Astrocyte (in vitro differentiated cells and primary cell): ENCODE results near the gene RECK. TPM values are rescaled to one million over a fixed set of nuclear protein-coding genes. Genes with fewer than 3 reads are reported as not detected.

Experiments used
- DNase-seq: peaks from one replicate; pipeline ENCODE4 v3.0.0-alpha.2; 2010; ENCODE audit warnings: low read depth
- FAIRE-seq: peaks from 2 replicates; lab custom pipeline; 2011; peaks lifted over from hg19 to GRCh38; lab: Jason Lieb, UNC
- H2AFZ ChIP-seq: 2 replicates; pipeline ENCODE4 v1.6.0; 2012; ENCODE audit warnings: low read depth, low read length, inconsistent platforms
- H3K27ac ChIP-seq: 2 replicates; pipeline ENCODE4 v1.5.1; 2011; ENCODE audit warnings: low read depth, low read length, inconsistent platforms
- H3K27me3 ChIP-seq: 2 replicates; pipeline ENCODE4 v1.6.0; 2011; ENCODE audit warnings: low read length, inconsistent platforms; ENCODE audit not compliant: insufficient read depth
- H3K36me3 ChIP-seq: 2 replicates; pipeline ENCODE4 v1.5.1; 2011; ENCODE audit warnings: low read length, inconsistent platforms; ENCODE audit not compliant: insufficient read depth
- H3K4me1 ChIP-seq: 2 replicates; pipeline ENCODE4 v1.5.1; 2011; ENCODE audit warnings: low read length, inconsistent platforms; ENCODE audit not compliant: insufficient read depth
- H3K4me2 ChIP-seq: 2 replicates; pipeline ENCODE4 v1.6.0; 2012; ENCODE audit warnings: low read length, inconsistent platforms
- H3K4me3 ChIP-seq: 2 replicates; pipeline ENCODE4 v1.5.1; 2011; ENCODE audit warnings: low read depth, mild to moderate bottlenecking, low read length, inconsistent platforms; ENCODE audit not compliant: insufficient read depth
- H3K79me2 ChIP-seq: 2 replicates; pipeline ENCODE4 v1.6.0; 2012; ENCODE audit warnings: mild to moderate bottlenecking, low read length, inconsistent platforms; ENCODE audit not compliant: insufficient read depth
- H3K9ac ChIP-seq: 2 replicates; pipeline ENCODE4 v1.6.0; 2012; ENCODE audit warnings: mild to moderate bottlenecking, low read length, inconsistent platforms
- H3K9me3 ChIP-seq: 2 replicates; pipeline ENCODE4 v1.5.1; 2012; ENCODE audit warnings: low read depth, mild to moderate bottlenecking, low read length, inconsistent platforms; ENCODE audit not compliant: insufficient read depth
- H4K20me1 ChIP-seq: 2 replicates; pipeline ENCODE4 v1.6.0; 2012; ENCODE audit warnings: low read length, inconsistent platforms; ENCODE audit not compliant: insufficient read depth
- H3K27ac Mint-ChIP-seq: one replicate; pipeline ENCODE4 v1.8.0; 2021; ENCODE audit warnings: mild to moderate bottlenecking, mixed read lengths; ENCODE audit not compliant: unreplicated experiment
- H3K27me3 Mint-ChIP-seq: one replicate; pipeline ENCODE4 v1.8.0; 2021; ENCODE audit warnings: low read depth, mixed read lengths; ENCODE audit not compliant: unreplicated experiment
- H3K36me3 Mint-ChIP-seq: one replicate; pipeline ENCODE4 v1.8.0; 2021; ENCODE audit warnings: low read depth, mixed read lengths; ENCODE audit not compliant: unreplicated experiment
- H3K4me1 Mint-ChIP-seq: one replicate; pipeline ENCODE4 v1.8.0; 2021; ENCODE audit warnings: low read depth, mixed read lengths; ENCODE audit not compliant: unreplicated experiment
- H3K4me3 Mint-ChIP-seq: one replicate; pipeline ENCODE4 v1.8.0; 2021; ENCODE audit warnings: mild to moderate bottlenecking, moderate library complexity, mixed read lengths; ENCODE audit not compliant: unreplicated experiment
- H3K9me3 Mint-ChIP-seq: one replicate; pipeline ENCODE4 v1.8.0; 2021; ENCODE audit warnings: mild to moderate bottlenecking, mixed read lengths; ENCODE audit not compliant: unreplicated experiment
- CTCF ChIP-seq: IDR thresholded peaks from 2 replicates; pipeline ENCODE4 v1.5.1; 2011; ENCODE audit warnings: low read depth, mild to moderate bottlenecking, inconsistent platforms, low read length, moderate library complexity; ENCODE audit not compliant: insufficient read depth
- EZH2 ChIP-seq: IDR thresholded peaks from 2 replicates; pipeline ENCODE4 v1.6.1; 2012; ENCODE audit warnings: mild to moderate bottlenecking, low read length, inconsistent platforms; ENCODE audit not compliant: insufficient read depth
- total RNA-seq: library from RNA; stranded (reverse); gene quantifications from 2 replicates; pipeline ENCODE4 v1.2.1, GENCODE V29; 2021

RECK gene
- total RNA-seq, 1 donor from 2014 or later: 21.6 TPM

DNA sequence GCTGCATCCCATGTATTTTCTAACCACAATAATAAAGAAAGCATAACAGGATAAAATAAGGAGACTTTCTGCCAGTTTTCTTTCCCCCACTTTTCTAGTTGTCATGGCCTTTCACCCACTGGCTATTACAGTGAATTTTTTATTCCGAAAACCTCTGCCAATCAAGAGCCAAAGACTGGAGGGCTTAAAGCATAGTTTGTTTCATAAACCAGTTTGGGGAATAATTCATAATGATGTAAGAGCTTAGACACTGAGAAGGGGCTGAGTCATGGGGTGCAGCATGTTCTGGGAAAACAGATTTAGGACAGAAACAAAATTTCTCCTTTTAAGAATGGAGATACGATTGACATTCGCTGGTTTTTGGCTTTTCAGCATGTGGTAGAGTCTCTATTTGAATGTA lies 95.4 kb downstream of the RECK start:
- Histone ChIP-seq H3K36me3 (no peaks in the 10 kb centered on the region), H2AFZ (no peak overlapping the region), H4K20me1 (peaks cover 2% of the 10 kb centered on the region), H3K79me2 (peaks cover 3% of the 10 kb centered on the region), H3K4me1 (peaks cover 10% of the 10 kb centered on the region), H3K4me3 (no peak overlapping the region), H3K27ac (no peak overlapping the region), H3K9me3 (no peaks in the 10 kb centered on the region), H3K4me2 (no peak overlapping the region), H3K27me3 (no peaks in the 10 kb centered on the region), H3K9ac (no peak overlapping the region)
- H3K9me3 Mint-ChIP-seq: peaks cover 3% of the 10 kb centered on the region
- no peak for FAIRE-seq
- peaks cover under 1% of the 10 kb centered on the region for H3K36me3 Mint-ChIP-seq
- H3K27me3 Mint-ChIP-seq: no peaks in the 10 kb centered on the region
- H3K4me1 Mint-ChIP-seq: peaks cover 7% of the 10 kb centered on the region
- TF ChIP-seq EZH2 (no peak), CTCF (no peak)
- no peak overlapping the region for H3K27ac Mint-ChIP-seq
- no peak overlapping the region for H3K4me3 Mint-ChIP-seq
- DNase-seq: peak; percentile 45

GRCh38 chr9:36134761-36135505 lies 98.2 kb downstream of the RECK start:
- Mint-ChIP-seq H3K27me3 (no peaks in the 10 kb centered on the region), H3K9me3 (peaks cover 5% of the 10 kb centered on the region), H3K27ac (no peak overlapping the region), H3K4me1 (peaks cover 25% of the 10 kb centered on the region), H3K36me3 (peaks cover 4% of the 10 kb centered on the region), H3K4me3 (peak overlapping the region; percentile 50)
- peaks cover 31% of the 10 kb centered on the region for H4K20me1 ChIP-seq
- H3K9me3 ChIP-seq: no peaks in the 10 kb centered on the region
- H3K9ac ChIP-seq: no peak overlapping the region
- H3K36me3 ChIP-seq: no peaks in the 10 kb centered on the region
- no peak overlapping the region for H2AFZ ChIP-seq
- H3K79me2 ChIP-seq: peaks cover 30% of the 10 kb centered on the region
- TF ChIP-seq CTCF (no peak), EZH2 (no peak)
- H3K27me3 ChIP-seq: no peaks in the 10 kb centered on the region
- no peak for DNase-seq
- H3K27ac ChIP-seq: no peak overlapping the region
- no peak overlapping the region for H3K4me2 ChIP-seq
- FAIRE-seq: no peak
- no peak overlapping the region for H3K4me3 ChIP-seq
- peaks cover 19% of the 10 kb centered on the region for H3K4me1 ChIP-seq

- Mint-ChIP-seq H3K27me3 (no peaks in the 10 kb centered on the region), H3K4me3 (peak overlapping the region; percentile 83), H3K9me3 (peaks cover 5% of the 10 kb centered on the region), H3K4me1 (peaks cover 33% of the 10 kb centered on the region), H3K27ac (no peak overlapping the region), H3K36me3 (peaks cover 6% of the 10 kb centered on the region)
- Histone ChIP-seq H3K9ac (peak overlapping the region; percentile 84), H3K27me3 (no peaks in the 10 kb centered on the region), H3K4me2 (peak overlapping the region; percentile 99), H2AFZ (peak overlapping the region; percentile 81), H3K4me3 (peak overlapping the region; percentile 83), H4K20me1 (peaks cover 40% of the 10 kb centered on the region), H3K9me3 (no peaks in the 10 kb centered on the region), H3K4me1 (peaks cover 20% of the 10 kb centered on the region), H3K27ac (no peak overlapping the region), H3K79me2 (peaks cover 39% of the 10 kb centered on the region), H3K36me3 (no peaks in the 10 kb centered on the region)
- TF ChIP-seq EZH2 (no peak), CTCF (no peak)
- DNase-seq: no peak
- FAIRE-seq: no peak
Measured at GRCh38 chr9:36135741-36136271, 99.1 kb downstream of the RECK start.
